H1 (cell line): ENCODE results near the gene CCNY. TPM values are rescaled to one million over a fixed set of nuclear protein-coding genes. Genes with fewer than 3 reads are reported as not detected.

ENCODE experiments used
- CTCF ChIA-PET: fragments of 300-600 bp; sonication (Branson Sonifier 250); formaldehyde crosslinking; loops from one replicate; lab custom pipeline; 2021; ENCODE audit not compliant: partially characterized antibody; lab: Charles Lee
- POLR2A ChIA-PET: fragments of 300-600 bp; sonication (Branson Sonifier 250); formaldehyde crosslinking; loops from one replicate; lab custom pipeline; 2021; ENCODE audit warnings: inconsistent platforms; ENCODE audit not compliant: partially characterized antibody; lab: Charles Lee
- DNase-seq, 2 experiments: peaks; one replicate each; pipeline versions ENCODE4 v3.0.0 to v3.0.0-alpha.2; 2010 to 2022; ENCODE audit warnings: low spot score in 2 of 2, low read depth in 1 of 2, mixed read lengths in 1 of 2
- FAIRE-seq: peaks from 2 replicates; lab custom pipeline; 2011; peaks lifted over from hg19 to GRCh38; lab: Jason Lieb, UNC
- H2AFZ ChIP-seq: 2 replicates; pipeline ENCODE4 v1.8.1; 2012; ENCODE audit warnings: low read length, inconsistent platforms
- H2AK5ac ChIP-seq: 2 replicates; pipeline ENCODE4 v1.6.1; 2013; ENCODE audit warnings: low read depth, low read length
- H2BK120ac ChIP-seq: replicated peaks from 2 replicates; pipeline ENCODE3; 2013; ENCODE audit warnings: low read depth, low read length, inconsistent platforms
- H2BK12ac ChIP-seq: 2 replicates; pipeline ENCODE4 v1.6.1; 2013; ENCODE audit warnings: low read depth, low read length
- H2BK15ac ChIP-seq: 2 replicates; pipeline ENCODE4 v1.6.1; 2013; ENCODE audit warnings: low read length
- H2BK20ac ChIP-seq: 2 replicates; pipeline ENCODE4 v1.6.1; 2013; ENCODE audit warnings: low read length
- H2BK5ac ChIP-seq: 2 replicates; pipeline ENCODE4 v1.6.1; 2013; ENCODE audit warnings: low read depth, low read length
- H3K14ac ChIP-seq: 2 replicates; pipeline ENCODE4 v1.6.1; 2013; ENCODE audit warnings: inconsistent platforms; ENCODE audit not compliant: insufficient read length
- H3K18ac ChIP-seq: 2 replicates; pipeline ENCODE4 v1.6.1; 2013; ENCODE audit warnings: low read length; ENCODE audit errors: extremely low read depth
- H3K23ac ChIP-seq: 2 replicates; pipeline ENCODE4 v1.6.1; 2013; ENCODE audit warnings: inconsistent platforms; ENCODE audit not compliant: insufficient read length
- H3K23me2 ChIP-seq: 2 replicates; pipeline ENCODE4 v1.6.1; 2013; ENCODE audit warnings: low read depth, low read length
- H3K27ac ChIP-seq: 2 replicates; pipeline ENCODE4 v1.6.1; 2011; ENCODE audit warnings: low read depth, low read length, inconsistent platforms
- H3K27me3 ChIP-seq, 4 experiments: replicated peaks in 1 of 4; 1 replicate in 1 of 4; 2 replicates in 3 of 4; pipeline versions ENCODE4 v1.6.1 to v1.8.1; 2011 to 2013; ENCODE audit warnings: low read length in 3 of 4, mild to moderate bottlenecking in 3 of 4, inconsistent platforms in 2 of 4, mixed read lengths in 2 of 4, moderate library complexity in 1 of 4; ENCODE audit not compliant: control insufficient read depth in 3 of 4, insufficient read depth in 3 of 4; ENCODE audit errors: extremely low read depth in 1 of 4
- H3K36me3 ChIP-seq, 4 experiments: 2 replicates each; pipeline versions ENCODE4 v1.6.1 to v1.8.1; 2011 to 2013; ENCODE audit warnings: mild to moderate bottlenecking in 4 of 4, low read length in 3 of 4, moderate library complexity in 2 of 4, control low read depth in 1 of 4, inconsistent platforms in 1 of 4; ENCODE audit not compliant: insufficient read depth in 4 of 4, control insufficient read depth in 2 of 4
- H3K4ac ChIP-seq: replicated peaks from 2 replicates; pipeline ENCODE3; 2013; ENCODE audit warnings: low read length, low read depth, mixed read lengths, inconsistent platforms; ENCODE audit not compliant: insufficient read length
- H3K4me1 ChIP-seq, 4 experiments: replicated peaks in 1 of 4; 1 replicate in 1 of 4; 2 replicates in 3 of 4; pipeline versions ENCODE4 v1.6.1 to v1.8.1; 2011 to 2013; ENCODE audit warnings: low read length in 3 of 4, inconsistent platforms in 2 of 4, mixed read lengths in 1 of 4; ENCODE audit not compliant: insufficient read depth in 4 of 4, control insufficient read depth in 3 of 4
- H3K4me2 ChIP-seq, 2 experiments: 2 replicates each; pipeline versions ENCODE4 v1.6.1 to v1.8.1; 2011 to 2013; ENCODE audit warnings: low read depth in 2 of 2, low read length in 2 of 2, control low read depth in 1 of 2, inconsistent platforms in 1 of 2, mild to moderate bottlenecking in 1 of 2; ENCODE audit not compliant: insufficient read depth in 1 of 2
- H3K4me3 ChIP-seq, 4 experiments: fragments of 200-600, 300-600 bp in 1 of 4; sonication (generic), shearing (Covaris generic), sonication (Bioruptor Twin) in 1 of 4; 2 replicates each; pipeline versions ENCODE4 v1.5.1 to v1.8.1; 2011 to 2016; ENCODE audit warnings: low read length in 4 of 4, low read depth in 3 of 4, control low read depth in 2 of 4, inconsistent platforms in 2 of 4, mild to moderate bottlenecking in 2 of 4, mixed read lengths in 1 of 4, moderate library complexity in 1 of 4; ENCODE audit not compliant: insufficient read depth in 2 of 4; ENCODE audit errors: extremely low read depth in 1 of 4
- H3K56ac ChIP-seq: replicated peaks from 2 replicates; pipeline ENCODE3; 2013; ENCODE audit warnings: low read depth, mild to moderate bottlenecking, mixed read lengths, low read length, inconsistent platforms; ENCODE audit not compliant: insufficient read length
- H3K79me1 ChIP-seq: 2 replicates; pipeline ENCODE4 v1.6.1; 2013; ENCODE audit warnings: low read depth, low read length, control low read depth
- H3K79me2 ChIP-seq, 2 experiments: 2 replicates each; pipeline versions ENCODE4 v1.6.1 to v1.8.1; 2012 to 2013; ENCODE audit warnings: low read length in 2 of 2, mild to moderate bottlenecking in 2 of 2, inconsistent platforms in 1 of 2; ENCODE audit not compliant: insufficient read depth in 2 of 2, control insufficient read depth in 1 of 2
- H3K9ac ChIP-seq, 4 experiments: replicated peaks in 1 of 4; 1 replicate in 1 of 4; 2 replicates in 3 of 4; pipeline versions ENCODE4 v1.6.1 to v1.8.1; 2011 to 2013; ENCODE audit warnings: low read depth in 3 of 4, low read length in 3 of 4, control low read depth in 2 of 4, mild to moderate bottlenecking in 2 of 4, moderate library complexity in 2 of 4, inconsistent platforms in 1 of 4; ENCODE audit errors: extremely low read depth in 1 of 4
- H3K9me3 ChIP-seq, 2 experiments: 2 replicates each; pipeline versions ENCODE4 v1.6.1 to v1.8.1; 2012 to 2013; ENCODE audit warnings: mild to moderate bottlenecking in 2 of 2, moderate library complexity in 2 of 2, control low read depth in 1 of 2, inconsistent platforms in 1 of 2, low read depth in 1 of 2, low read length in 1 of 2, mixed read lengths in 1 of 2; ENCODE audit not compliant: insufficient read depth in 2 of 2
- H4K20me1 ChIP-seq, 2 experiments: replicated peaks in 1 of 2; 2 replicates each; pipeline versions ENCODE3 to v1.8.1; 2011 to 2013; ENCODE audit warnings: inconsistent platforms in 2 of 2, low read length in 2 of 2, mild to moderate bottlenecking in 1 of 2; ENCODE audit not compliant: insufficient read depth in 2 of 2, control insufficient read depth in 1 of 2
- H4K5ac ChIP-seq: 2 replicates; pipeline ENCODE4 v1.6.1; 2013; ENCODE audit warnings: low read length, low read depth, mixed read lengths, inconsistent platforms; ENCODE audit not compliant: insufficient read length
- H4K8ac ChIP-seq: 2 replicates; pipeline ENCODE4 v1.8.0; 2013; ENCODE audit warnings: mild to moderate bottlenecking, moderate library complexity, low read length, inconsistent platforms; ENCODE audit not compliant: insufficient read depth; ENCODE audit errors: extremely low read depth
- H4K91ac ChIP-seq: replicated peaks from 2 replicates; pipeline ENCODE3; 2013; ENCODE audit warnings: low read length, mixed read lengths, inconsistent platforms; ENCODE audit not compliant: insufficient read length
- BCL11A ChIP-seq, 2 experiments: IDR thresholded peaks; one replicate each; pipeline ENCODE4 v1.6.1; 2011; ENCODE audit warnings: low read depth in 2 of 2, low read length in 2 of 2, mild to moderate bottlenecking in 2 of 2
- BRCA1 ChIP-seq: IDR thresholded peaks from 2 replicates; pipeline ENCODE4 v1.6.1; 2012; ENCODE audit warnings: low read depth, low read length, improper control_type of control experiment
- EP300 ChIP-seq, 2 experiments: IDR thresholded peaks; 1 replicate in 1 of 2; 2 replicates in 1 of 2; pipeline ENCODE4 v1.6.1; 2011 to 2012; ENCODE audit warnings: low read depth in 2 of 2, low read length in 2 of 2, mild to moderate bottlenecking in 2 of 2, borderline replicate concordance in 1 of 2, inconsistent platforms in 1 of 2, moderate library complexity in 1 of 2
- PHF8 ChIP-seq: fragments of 200-600 bp; sonication (generic); conservative IDR thresholded peaks from 2 replicates; pipeline ENCODE4 v1.7.1; 2012; ENCODE audit warnings: low read depth, mild to moderate bottlenecking, inconsistent platforms, low read length, moderate library complexity
- WGBS, 2 experiments: shearing (Covaris generic) in 1 of 2; methylation state at CpG; one replicate each; pipeline versions ENCODE4 v1.1.6 to v1.1.7; 2013 to 2015; ENCODE audit warnings: low lambda C conversion rate in 2 of 2, mixed read lengths in 2 of 2, inconsistent platforms in 1 of 2, low coverage in 1 of 2, missing lambda C conversion rate in 1 of 2; ENCODE audit not compliant: insufficient replicate concordance in 2 of 2, insufficient coverage in 1 of 2, insufficient read length in 1 of 2; ENCODE audit errors: extremely low coverage in 1 of 2, missing lambda C conversion rate in 1 of 2; 5-methylcytosine and 5-hydroxymethylcytosine counted together
- polyA plus RNA-seq, 7 experiments: library from polyadenylated mRNA; depleted of rRNA in 3 of 7; stranded (reverse) in 5 of 7; unstranded in 2 of 7; fragments of >200 nt in 5 of 7; fragments of 200-250 nt in 2 of 7; gene quantifications; 1 replicate in 5 of 7; 2 replicates in 1 of 7; 4 replicates in 1 of 7; pipeline versions ENCODE4 v1.2.1 to v1.2.3, GENCODE V29; 2011 to 2013; ENCODE audit warnings: missing spikeins in 2 of 7, mixed read lengths in 2 of 7
- total RNA-seq: library from RNA; stranded (reverse); fragmentation: NEBNext Ultra II Directional; extraction: Animal tissue kit (Norgen Biotek cat#: 25700); gene quantifications from 2 replicates; pipeline ENCODE4 v1.2.1, GENCODE V29; 2021
- TF ChIP-seq, protein P1 (sequence below): IDR thresholded peaks from 2 replicates; pipeline ENCODE4 v1.6.1; 2012; ENCODE audit warnings: low read length, inconsistent platforms

Gene CCNY
- total and polyA plus RNA-seq, 2 of the 8 experiments (the other 6 are each of a cell fraction or from before 2014, with no cell fraction given) = 25.3 to 68.2 TPM

DNA sequence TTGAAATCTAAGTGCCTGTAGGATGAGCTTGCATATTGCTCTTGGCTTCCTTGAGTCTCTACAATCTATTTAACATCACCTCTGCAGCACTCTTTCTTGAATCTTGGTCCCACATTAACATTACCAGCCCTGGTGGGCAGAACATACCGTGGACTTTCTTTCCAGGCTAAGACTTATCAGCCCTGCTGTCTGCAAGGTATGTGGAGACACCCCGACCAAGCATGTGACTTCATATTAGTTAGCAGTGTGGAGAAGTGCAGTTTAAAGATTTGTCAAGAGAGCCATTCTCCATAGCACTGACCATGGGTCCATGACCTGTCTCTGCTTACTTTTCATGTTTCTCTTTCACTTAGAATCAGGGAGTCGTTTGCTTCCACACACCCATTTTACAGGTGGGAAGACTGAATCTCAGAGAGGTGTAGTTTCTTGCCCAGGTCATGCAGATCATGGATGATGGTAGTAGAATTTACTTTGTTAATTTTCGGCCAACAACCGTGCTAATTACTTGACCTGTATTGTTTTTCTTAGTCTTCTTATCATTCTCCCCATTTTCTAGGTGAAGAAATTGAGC lies 6.0 kb downstream of the CCNY start:
- Histone ChIP-seq H4K8ac (no peak overlapping the region), H2AFZ (no peak overlapping the region), H3K36me3 (no peaks in the 10 kb centered on the region), H3K23me2 (peaks cover 2% of the 10 kb centered on the region; the same call in 1 of the 2 replicates), H3K18ac (no peak overlapping the region), H3K27ac (no peak overlapping the region), H2BK20ac (no peak overlapping the region), H3K4ac (no peak overlapping the region), H2BK12ac (no peak overlapping the region), H2BK120ac (no peak overlapping the region), H3K14ac (no peak overlapping the region), H2AK5ac (no peak overlapping the region), H3K79me1 (peaks cover 11% of the 10 kb centered on the region), H3K4me1 (peaks cover 0 to 7% (median 0%) of the 10 kb centered on the region in 4 experiments; a peak in 1 of 7 replicates), H2BK15ac (no peak overlapping the region), H3K4me3 (no peak overlapping the region), H3K27me3 (no peaks in the 10 kb centered on the region), H3K23ac (no peak overlapping the region), H3K56ac (no peak overlapping the region), H3K4me2 (no peak overlapping the region), H3K9ac (no peak overlapping the region), H4K91ac (no peak overlapping the region), H3K79me2 (peaks cover 3 to 90% of the 10 kb centered on the region in 2 experiments; a peak in 3 of 4 replicates), H4K20me1 (peaks cover 17 to 21% of the 10 kb centered on the region in 2 experiments), H4K5ac (no peak overlapping the region), H2BK5ac (no peak overlapping the region), H3K9me3 (no peaks in the 10 kb centered on the region)
- POLR2A ChIA-PET = no interaction called here
- CTCF ChIA-PET = interaction anchor here (1.1 kb wide), 2 partner anchors 9 to 13 kb away, joined by 3 read pairs; no protein-coding TSS in a partner anchor
- no peak for TF ChIP-seq PHF8
- TF ChIP-seq, protein P1, sequence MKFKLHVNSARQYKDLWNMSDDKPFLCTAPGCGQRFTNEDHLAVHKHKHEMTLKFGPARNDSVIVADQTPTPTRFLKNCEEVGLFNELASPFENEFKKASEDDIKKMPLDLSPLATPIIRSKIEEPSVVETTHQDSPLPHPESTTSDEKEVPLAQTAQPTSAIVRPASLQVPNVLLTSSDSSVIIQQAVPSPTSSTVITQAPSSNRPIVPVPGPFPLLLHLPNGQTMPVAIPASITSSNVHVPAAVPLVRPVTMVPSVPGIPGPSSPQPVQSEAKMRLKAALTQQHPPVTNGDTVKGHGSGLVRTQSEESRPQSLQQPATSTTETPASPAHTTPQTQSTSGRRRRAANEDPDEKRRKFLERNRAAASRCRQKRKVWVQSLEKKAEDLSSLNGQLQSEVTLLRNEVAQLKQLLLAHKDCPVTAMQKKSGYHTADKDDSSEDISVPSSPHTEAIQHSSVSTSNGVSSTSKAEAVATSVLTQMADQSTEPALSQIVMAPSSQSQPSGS = no peak
- no peak for TF ChIP-seq EP300 (IDR thresholded peaks at IDR 0.05; ENCODE audit: borderline replicate concordance in 1 of 2, low read depth in 2 of 2, low read length in 2 of 2)
- no peak for TF ChIP-seq BRCA1
- no peak for TF ChIP-seq BCL11A (IDR thresholded peaks at IDR 0.05; ENCODE audit: low read depth in 2 of 2, low read length in 2 of 2)
- FAIRE-seq = no peak
- DNase-seq = no peak
- WGBS, 2 experiments = 92% methylated on average over 5 of the region's 5 CpGs; no CpG with 5 or more reads in 1 of the 2 experiments
